ENCODE results near the gene AGPAT3. TPM values are rescaled to one million over a fixed set of nuclear protein-coding genes. Genes with fewer than 3 reads are reported as not detected.

AGPAT3 gene
- total and polyA plus RNA-seq, 2 experiments from 2014 or later = 41.0 to 51.2 TPM

DNA sequence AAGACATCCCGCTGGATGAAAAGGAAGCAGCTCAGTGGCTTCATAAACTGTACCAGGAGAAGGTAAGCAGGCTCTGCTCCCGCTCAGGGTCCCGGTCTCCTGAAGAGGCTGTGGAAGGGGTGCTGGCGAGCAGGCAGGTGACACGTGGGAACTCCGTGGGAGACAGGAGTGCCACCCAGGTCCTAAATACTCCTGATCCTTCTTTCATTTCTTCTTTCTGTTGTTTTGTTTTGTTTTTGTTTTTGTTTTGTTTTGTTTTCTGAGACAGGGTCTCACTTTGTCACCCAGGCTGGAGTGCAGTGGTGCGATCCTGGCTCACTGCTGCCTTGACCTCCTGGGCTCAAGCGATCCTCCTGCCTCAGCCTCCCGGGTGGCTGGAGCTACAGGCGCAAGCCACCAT lies 113.0 kb downstream of the AGPAT3 start:
- no peak overlapping the region for H2AFZ ChIP-seq
- DNase-seq (ENCODE audit: low spot score) = no peak
- H3K9me2 ChIP-seq (replicated peaks; ENCODE audit: insufficient read depth) = no peaks in the 10 kb centered on the region
- no peak overlapping the region for H3K4me2 ChIP-seq
- TF ChIP-seq EZH2 (IDR thresholded peaks at IDR 0.05; ENCODE audit: borderline replicate concordance) (no peak), EZH2phosphoT487 (IDR thresholded peaks at IDR 0.05; ENCODE audit: low read depth, severe bottlenecking, unreplicated experiment) (no peak)
- TF ChIP-seq, protein P1, sequence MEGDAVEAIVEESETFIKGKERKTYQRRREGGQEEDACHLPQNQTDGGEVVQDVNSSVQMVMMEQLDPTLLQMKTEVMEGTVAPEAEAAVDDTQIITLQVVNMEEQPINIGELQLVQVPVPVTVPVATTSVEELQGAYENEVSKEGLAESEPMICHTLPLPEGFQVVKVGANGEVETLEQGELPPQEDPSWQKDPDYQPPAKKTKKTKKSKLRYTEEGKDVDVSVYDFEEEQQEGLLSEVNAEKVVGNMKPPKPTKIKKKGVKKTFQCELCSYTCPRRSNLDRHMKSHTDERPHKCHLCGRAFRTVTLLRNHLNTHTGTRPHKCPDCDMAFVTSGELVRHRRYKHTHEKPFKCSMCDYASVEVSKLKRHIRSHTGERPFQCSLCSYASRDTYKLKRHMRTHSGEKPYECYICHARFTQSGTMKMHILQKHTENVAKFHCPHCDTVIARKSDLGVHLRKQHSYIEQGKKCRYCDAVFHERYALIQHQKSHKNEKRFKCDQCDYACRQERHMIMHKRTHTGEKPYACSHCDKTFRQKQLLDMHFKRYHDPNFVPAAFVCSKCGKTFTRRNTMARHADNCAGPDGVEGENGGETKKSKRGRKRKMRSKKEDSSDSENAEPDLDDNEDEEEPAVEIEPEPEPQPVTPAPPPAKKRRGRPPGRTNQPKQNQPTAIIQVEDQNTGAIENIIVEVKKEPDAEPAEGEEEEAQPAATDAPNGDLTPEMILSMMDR (IDR thresholded peaks at IDR 0.05; ENCODE audit: poor library complexity) = no peak
- no peaks in the 10 kb centered on the region for H4K20me1 ChIP-seq (ENCODE audit: insufficient read depth, poor library complexity, severe bottlenecking)
- H3K79me2 ChIP-seq = no peaks in the 10 kb centered on the region
- H3K4me3 ChIP-seq = no peak overlapping the region
- H3K9me3 ChIP-seq (ENCODE audit: low read depth) = no peaks in the 10 kb centered on the region
- H3K4me1 ChIP-seq (ENCODE audit: insufficient read depth) = no peaks in the 10 kb centered on the region
- 98% methylated on average over 10 of the region's 10 CpGs for WGBS (ENCODE audit: low lambda C conversion rate, missing lambda C conversion rate)
- no peak overlapping the region for H3K27ac ChIP-seq
- no peaks in the 10 kb centered on the region for H3K36me3 ChIP-seq (replicated peaks; ENCODE audit: insufficient read depth, low read depth)
- H3K27me3 ChIP-seq = no peaks in the 10 kb centered on the region

DNA sequence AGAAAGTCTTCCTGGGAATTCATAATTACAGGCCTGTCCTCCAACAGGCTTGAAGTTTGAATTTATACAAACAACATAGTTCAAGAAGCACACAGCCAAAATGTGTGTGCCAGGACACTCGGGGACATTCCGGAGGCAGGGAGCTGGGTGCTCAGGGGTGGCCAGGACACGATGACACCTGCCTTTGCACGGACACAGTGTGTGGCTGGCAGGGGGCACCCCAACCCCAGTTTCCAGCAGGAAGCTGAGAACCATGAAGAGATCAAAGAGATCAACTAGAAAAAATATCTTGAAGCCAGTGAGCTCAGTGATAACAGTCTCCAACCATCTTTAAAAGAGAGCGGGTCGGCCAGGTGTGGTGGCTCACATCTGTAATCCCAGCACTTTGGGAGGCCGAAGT lies 114.6 kb downstream of the AGPAT3 start:
- Histone ChIP-seq H3K36me3 (replicated peaks; ENCODE audit: insufficient read depth, low read depth) (no peaks in the 10 kb centered on the region), H3K4me1 (ENCODE audit: insufficient read depth) (no peaks in the 10 kb centered on the region), H4K20me1 (ENCODE audit: insufficient read depth, poor library complexity, severe bottlenecking) (no peaks in the 10 kb centered on the region), H3K27me3 (no peaks in the 10 kb centered on the region), H3K27ac (no peak overlapping the region), H2AFZ (no peak overlapping the region), H3K9me3 (ENCODE audit: low read depth) (no peaks in the 10 kb centered on the region), H3K4me2 (no peak overlapping the region), H3K9me2 (replicated peaks; ENCODE audit: insufficient read depth) (no peaks in the 10 kb centered on the region), H3K4me3 (no peak overlapping the region), H3K79me2 (no peaks in the 10 kb centered on the region)
- WGBS (ENCODE audit: low lambda C conversion rate, missing lambda C conversion rate) = 86% methylated on average over 7 of the region's 7 CpGs
- TF ChIP-seq, protein P1 (IDR thresholded peaks at IDR 0.05; ENCODE audit: poor library complexity) = no peak
- TF ChIP-seq EZH2phosphoT487 (IDR thresholded peaks at IDR 0.05; ENCODE audit: low read depth, severe bottlenecking, unreplicated experiment) = no peak
- DNase-seq (ENCODE audit: low spot score) = no peak

DNA sequence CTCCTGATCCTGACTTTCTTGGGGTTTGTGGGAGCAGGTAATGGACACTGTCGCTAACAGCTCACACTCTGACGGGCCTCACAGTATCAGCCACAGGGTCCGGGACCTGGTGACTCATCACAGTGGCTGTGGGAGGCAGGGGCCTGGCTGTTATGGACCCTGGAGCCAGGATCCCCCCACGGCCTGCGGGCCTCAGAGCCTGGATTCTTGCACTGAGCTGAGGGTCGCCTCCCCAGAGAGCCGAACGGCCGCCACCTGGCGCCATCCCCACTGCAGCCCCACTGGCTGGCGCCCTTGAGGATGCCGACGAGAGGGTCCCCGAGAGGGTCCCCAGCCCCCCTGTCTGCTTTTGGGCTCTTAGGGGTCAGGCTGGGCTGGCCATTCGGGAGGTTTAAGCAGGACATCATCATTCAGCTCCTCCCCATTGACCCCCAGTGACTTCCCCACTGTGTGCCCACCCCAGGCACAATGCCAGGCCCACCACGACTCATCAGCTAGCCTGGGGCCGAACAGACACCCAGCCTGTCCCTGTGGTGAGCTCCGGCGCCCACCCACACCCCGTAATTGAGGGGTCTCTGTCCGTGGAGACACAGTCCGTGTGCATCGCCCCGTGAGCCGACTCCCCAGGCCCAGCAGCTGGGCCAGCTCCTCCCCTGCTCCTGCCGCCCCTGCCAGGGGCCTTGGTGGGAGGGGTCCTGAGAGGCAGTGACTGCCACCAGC lies 116.3 kb downstream of the AGPAT3 start:
- Histone ChIP-seq H3K27ac (no peak overlapping the region), H3K36me3 (replicated peaks; ENCODE audit: insufficient read depth, low read depth) (no peaks in the 10 kb centered on the region), H2AFZ (no peak overlapping the region), H3K9me3 (ENCODE audit: low read depth) (no peaks in the 10 kb centered on the region), H3K9me2 (replicated peaks; ENCODE audit: insufficient read depth) (no peaks in the 10 kb centered on the region), H3K4me2 (no peak overlapping the region), H3K4me1 (ENCODE audit: insufficient read depth) (no peaks in the 10 kb centered on the region), H3K27me3 (no peaks in the 10 kb centered on the region), H4K20me1 (ENCODE audit: insufficient read depth, poor library complexity, severe bottlenecking) (no peaks in the 10 kb centered on the region), H3K4me3 (no peak overlapping the region), H3K79me2 (no peaks in the 10 kb centered on the region)
- WGBS (ENCODE audit: low lambda C conversion rate, missing lambda C conversion rate) = 93% methylated on average over 24 of the region's 26 CpGs
- no peak for DNase-seq (ENCODE audit: low spot score)
- TF ChIP-seq EZH2 (IDR thresholded peaks at IDR 0.05; ENCODE audit: borderline replicate concordance) = no peak

DNA sequence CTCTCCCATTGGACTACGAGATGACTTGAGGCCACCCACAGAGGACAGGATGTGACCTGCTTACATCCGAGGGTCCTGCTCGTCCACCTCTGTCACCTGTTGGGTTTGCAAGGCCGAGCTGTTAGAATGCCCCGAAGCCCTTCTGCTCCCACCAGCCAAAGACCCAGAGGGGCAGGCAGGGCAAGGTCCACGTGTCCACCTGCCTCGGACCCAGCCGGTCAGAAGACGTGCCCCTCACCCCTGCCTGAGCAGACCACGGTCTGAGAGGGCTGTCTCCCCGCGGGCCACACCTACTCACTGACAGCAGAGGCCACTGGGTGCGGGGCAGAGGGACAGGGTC lies 116.8 kb downstream of the AGPAT3 start:
- Histone ChIP-seq H3K36me3 (replicated peaks; ENCODE audit: insufficient read depth, low read depth) (no peaks in the 10 kb centered on the region), H3K9me3 (ENCODE audit: low read depth) (no peaks in the 10 kb centered on the region)

More for the DNA sequence above, 116.8 kb downstream of the AGPAT3 start:
- Histone ChIP-seq H3K9me2 (replicated peaks; ENCODE audit: insufficient read depth) (no peaks in the 10 kb centered on the region), H4K20me1 (ENCODE audit: insufficient read depth, poor library complexity, severe bottlenecking) (no peaks in the 10 kb centered on the region), H3K27ac (no peak overlapping the region), H3K4me2 (no peak overlapping the region), H3K4me1 (ENCODE audit: insufficient read depth) (no peaks in the 10 kb centered on the region), H2AFZ (no peak overlapping the region), H3K4me3 (no peak overlapping the region), H3K27me3 (no peaks in the 10 kb centered on the region), H3K79me2 (no peaks in the 10 kb centered on the region)
- TF ChIP-seq, protein P1 (IDR thresholded peaks at IDR 0.05; ENCODE audit: poor library complexity) = no peak
- no peak for TF ChIP-seq EZH2 (IDR thresholded peaks at IDR 0.05; ENCODE audit: borderline replicate concordance)
- no peak for TF ChIP-seq EZH2phosphoT487 (IDR thresholded peaks at IDR 0.05; ENCODE audit: low read depth, severe bottlenecking, unreplicated experiment)
- WGBS (ENCODE audit: low lambda C conversion rate, missing lambda C conversion rate) = 84% methylated on average over 13 of the region's 13 CpGs
- DNase-seq (ENCODE audit: low spot score) = no peak

All from hepatocyte (in vitro differentiated cells).